GM12872 (cell line): ENCODE results near the gene SMIM8.

ENCODE experiments used
- TF ChIP-seq, protein P1 (sequence below): IDR thresholded peaks from 3 replicates; pipeline ENCODE4 v1.5.1; 2011; ENCODE audit warnings: low read depth, mild to moderate bottlenecking, low read length, moderate library complexity; ENCODE audit not compliant: insufficient read depth

SMIM8 gene

DNA sequence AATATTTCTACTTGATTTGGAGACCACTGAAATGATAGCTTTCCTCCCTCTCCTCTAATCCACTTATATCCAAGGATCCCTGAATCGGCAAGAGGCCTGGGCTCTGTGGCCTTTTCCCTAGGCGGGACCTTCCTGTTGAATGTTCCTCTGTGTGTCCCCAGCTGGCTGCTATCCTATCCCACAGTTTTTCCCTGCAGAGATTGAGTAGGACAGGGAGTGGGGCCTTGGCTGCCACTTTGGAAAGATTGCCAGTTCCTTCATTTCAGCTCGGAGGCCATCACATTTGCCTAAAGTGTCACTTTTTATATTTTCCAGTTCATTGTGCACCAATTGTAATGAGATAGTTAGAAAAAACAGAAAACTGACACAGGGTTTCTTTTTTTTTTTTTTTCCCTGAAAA, 38.9 kb upstream of the SMIM8 start:
- TF ChIP-seq, protein P1, sequence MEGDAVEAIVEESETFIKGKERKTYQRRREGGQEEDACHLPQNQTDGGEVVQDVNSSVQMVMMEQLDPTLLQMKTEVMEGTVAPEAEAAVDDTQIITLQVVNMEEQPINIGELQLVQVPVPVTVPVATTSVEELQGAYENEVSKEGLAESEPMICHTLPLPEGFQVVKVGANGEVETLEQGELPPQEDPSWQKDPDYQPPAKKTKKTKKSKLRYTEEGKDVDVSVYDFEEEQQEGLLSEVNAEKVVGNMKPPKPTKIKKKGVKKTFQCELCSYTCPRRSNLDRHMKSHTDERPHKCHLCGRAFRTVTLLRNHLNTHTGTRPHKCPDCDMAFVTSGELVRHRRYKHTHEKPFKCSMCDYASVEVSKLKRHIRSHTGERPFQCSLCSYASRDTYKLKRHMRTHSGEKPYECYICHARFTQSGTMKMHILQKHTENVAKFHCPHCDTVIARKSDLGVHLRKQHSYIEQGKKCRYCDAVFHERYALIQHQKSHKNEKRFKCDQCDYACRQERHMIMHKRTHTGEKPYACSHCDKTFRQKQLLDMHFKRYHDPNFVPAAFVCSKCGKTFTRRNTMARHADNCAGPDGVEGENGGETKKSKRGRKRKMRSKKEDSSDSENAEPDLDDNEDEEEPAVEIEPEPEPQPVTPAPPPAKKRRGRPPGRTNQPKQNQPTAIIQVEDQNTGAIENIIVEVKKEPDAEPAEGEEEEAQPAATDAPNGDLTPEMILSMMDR = no peak

DNA sequence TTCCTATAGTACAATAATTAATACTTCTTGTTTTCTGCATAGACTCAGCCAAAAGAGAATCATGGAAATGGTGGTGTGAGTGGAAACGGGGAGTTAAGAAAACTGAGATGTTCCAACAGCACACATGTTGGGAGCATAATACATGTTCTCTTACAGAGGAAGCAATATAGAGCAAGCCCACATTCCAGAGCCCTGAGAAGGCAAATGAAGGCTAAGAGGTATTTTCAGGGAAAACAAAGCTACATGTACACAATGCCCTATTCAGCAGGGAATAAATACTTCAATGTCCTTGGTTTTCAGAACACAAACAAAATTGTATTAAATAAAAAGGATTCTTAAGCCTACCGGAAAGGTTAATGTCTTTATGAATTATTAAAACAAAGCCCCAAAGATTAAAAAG, 35.1 kb upstream of the SMIM8 start:
- TF ChIP-seq, protein P1 = no peak

DNA sequence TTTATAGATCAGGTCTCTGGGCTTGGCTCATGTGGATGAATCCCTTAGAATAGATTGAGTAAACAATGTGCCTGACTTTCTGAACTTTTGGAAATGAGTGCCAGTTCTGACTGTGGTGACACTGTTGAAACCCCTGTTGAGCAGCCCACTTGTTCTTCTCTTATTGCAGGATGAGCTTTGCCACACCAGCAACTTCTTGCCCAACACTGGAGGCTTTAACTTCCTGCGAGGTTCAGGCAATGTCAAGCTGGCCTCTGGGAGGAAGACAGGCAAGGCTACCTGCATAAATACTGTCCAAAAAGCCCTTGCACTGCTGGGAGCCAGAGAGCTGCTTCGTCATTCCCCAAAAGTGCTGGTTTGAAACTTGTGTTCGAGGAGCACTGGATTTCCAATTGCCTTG, 32.8 kb upstream of the SMIM8 start:
- TF ChIP-seq, protein P1 = no peak

DNA sequence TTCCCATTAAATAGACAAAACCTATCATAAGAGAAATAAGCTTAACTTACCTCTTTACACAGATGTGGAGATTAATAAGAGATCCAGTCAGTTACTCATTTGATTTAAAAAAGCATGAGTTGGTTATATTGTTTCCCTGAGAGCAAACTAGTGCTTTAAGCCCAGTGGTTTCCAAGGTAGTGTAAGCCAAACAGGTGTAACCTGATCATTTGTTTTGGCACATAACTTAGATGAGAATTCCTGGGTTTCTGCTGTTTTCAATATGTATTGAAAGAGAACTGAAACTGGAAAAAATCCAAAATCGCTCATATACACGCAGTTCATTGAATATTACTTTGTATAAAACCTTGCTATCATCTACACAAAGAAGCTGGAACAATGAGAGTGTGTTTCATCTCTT, 30.5 kb upstream of the SMIM8 start:
- TF ChIP-seq, protein P1 = no peak

DNA sequence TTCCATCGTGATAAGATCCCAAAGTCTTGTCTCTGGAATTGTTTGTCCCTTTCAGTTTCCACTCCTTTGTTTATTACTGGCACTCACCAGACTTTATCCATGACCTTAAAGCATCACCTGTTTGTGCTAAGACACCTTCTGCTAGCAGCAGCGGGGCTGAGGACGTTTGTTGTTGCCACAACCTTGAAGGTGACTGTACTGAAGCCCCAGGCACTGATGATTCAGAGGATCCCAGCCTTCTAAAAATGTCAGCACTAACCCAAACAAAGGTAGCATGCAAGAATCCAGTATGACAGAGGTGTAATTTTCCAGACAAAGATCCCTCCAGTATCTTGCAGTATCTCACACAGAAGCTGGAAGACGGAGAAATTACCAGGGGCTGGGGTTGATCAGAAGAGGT, 28.9 kb upstream of the SMIM8 start:
- TF ChIP-seq, protein P1 = no peak

DNA sequence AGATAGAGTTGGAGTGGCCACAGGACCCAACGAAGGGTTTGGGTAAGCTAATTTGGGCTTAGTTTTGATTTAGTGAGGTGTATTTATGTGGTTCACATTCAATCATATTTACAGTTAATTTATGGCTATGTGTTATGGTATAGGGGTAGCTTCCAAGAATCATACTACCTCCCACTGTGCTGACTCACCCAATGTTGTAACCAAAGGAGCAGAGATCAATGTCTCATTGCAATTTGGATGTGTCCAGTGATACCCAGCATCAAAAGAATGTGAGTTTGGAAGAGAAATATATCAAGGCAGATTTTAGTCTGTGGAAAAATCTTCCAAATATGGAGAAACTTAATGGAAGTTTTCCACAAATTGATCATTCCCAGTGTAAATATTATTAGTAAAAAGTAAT, 25.3 kb upstream of the SMIM8 start:
- TF ChIP-seq, protein P1 = no peak

DNA sequence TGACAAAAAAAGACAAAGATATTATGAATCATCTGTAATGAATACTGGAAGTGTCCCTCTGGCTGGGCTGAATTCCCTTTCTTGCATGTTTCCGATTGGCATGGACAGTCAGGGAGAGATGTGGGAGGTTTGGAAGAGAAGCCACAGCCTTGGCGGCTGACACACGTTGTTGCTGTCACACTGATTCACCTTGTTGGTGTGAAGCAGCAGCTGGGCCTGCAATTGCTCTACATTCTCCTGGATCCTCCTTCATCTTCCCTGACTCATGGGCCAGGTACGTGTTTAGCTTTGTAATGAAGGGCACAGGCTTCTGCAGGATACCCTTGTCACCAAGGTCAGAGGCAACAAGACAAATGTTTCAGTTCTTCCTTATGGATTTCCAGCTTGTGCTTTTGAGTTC, 13.4 kb upstream of the SMIM8 start:
- TF ChIP-seq, protein P1 = no peak

DNA sequence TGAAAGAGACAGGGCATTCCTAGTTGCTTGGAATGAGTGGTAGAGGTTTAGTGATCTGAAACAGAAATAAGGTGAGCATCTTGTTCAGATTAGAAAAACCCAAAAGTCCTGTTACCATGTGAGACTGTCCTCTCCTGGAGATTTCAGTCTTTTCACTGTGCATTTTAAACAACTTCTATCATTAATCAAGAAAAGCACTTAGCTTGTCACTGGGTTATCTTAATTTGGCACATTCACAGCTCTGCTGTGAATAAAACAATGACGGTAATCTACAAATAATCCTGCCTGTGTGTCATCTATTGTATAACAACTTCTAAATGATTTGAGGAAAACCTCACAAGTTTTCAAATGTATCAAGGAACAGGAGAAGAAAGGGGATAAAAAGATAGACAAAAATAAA, 9.5 kb upstream of the SMIM8 start:
- TF ChIP-seq, protein P1 = no peak
